ENCODE results near the gene RAMACL.

- TF ChIP-seq CTCF (conservative IDR thresholded peaks at IDR 0.05; ENCODE audit: low read length), result no peak
- TF ChIP-seq EZH2phosphoT487 (IDR thresholded peaks at IDR 0.05; ENCODE audit: borderline replicate concordance, low read depth, low read length), result no peak
Observed at GRCh38 chr6:166581091-166581511, 5.4 kb downstream of the RAMACL start.
